ENCODE measurements around the gene C9orf50.
A peak's percentile ranks its signal among the peaks of the same experiment; 100 is the strongest.
"Not testable (repeated sequence)": the region's sequence is repeated elsewhere in the genome, so short reads cannot be mapped to it uniquely, and the experiment has no call there.

Gene C9orf50

DNA sequence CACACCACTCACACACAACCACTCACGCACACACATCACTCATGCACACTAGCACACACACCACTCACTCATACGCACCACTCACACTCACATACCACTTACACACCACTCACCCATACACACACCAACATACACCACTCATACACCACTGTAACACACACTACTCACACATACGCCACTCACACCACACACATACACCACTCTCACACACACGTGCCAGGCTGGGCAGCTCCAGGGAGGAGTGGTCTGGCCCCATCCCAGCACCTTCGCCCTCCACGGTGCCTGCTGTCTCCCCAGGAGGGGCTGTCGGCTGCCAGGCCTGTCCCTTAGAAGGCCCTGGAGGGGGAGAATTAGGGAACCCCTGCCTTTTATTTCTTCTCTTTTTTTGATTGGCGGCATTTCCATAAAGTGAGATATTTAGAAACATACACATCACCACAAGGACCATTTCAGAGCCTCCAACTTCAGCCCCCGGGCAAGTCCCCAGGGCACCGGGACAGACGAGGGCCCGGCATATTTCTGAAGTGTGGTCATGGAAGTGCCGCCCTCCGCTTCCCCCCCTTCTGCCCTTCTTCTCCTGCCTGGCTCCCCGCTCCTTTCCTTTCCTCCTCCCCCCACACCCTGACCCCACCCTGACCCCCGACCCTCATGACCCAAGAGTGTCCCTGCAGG, 27.3 kb upstream of the C9orf50 start:
- no peak for DNase-seq (ENCODE audit: low read depth in 2 of 2)

DNA sequence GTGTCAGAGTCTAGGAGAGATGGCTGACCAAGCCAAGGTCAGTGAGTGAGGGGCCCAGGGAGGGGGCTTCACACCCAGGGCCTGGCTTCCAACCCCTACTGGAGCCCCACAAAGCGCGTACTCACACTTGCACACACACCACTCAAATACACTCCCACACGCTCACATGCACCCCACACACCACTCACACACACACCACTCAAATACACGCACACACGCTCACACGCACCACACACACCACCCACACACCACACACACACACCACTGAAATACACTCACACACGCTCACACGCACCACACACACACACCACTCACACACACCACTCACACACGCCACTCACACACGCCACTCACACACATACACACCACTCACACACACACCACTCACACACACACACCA, 26.7 kb upstream of the C9orf50 start:
- no peak for DNase-seq (ENCODE audit: low read depth in 2 of 2)

DNA sequence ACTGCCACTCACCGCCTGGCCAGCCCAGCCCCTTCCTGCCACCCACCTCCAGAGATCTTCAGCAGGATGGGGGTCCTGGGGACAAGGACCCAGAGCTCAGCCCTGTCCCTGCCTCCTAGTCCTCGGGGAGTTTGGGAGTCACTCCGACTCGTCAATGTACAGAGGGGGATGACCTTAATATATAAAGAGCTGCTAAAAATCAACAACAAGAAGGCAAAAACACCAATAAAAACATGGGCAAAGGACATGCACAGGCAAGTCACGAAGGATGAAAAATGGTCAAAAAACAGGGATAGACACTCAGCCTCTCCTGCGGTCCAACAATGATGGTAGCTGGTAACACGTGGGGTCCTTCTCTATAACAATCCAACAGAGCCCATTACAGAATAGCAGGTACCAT, 25.8 kb upstream of the C9orf50 start:
- no peak for DNase-seq (ENCODE audit: low read depth in 2 of 2)

- no peak for DNase-seq (ENCODE audit: low read depth in 2 of 2)
Observed at GRCh38 chr9:129646252-129646651, 25.4 kb upstream of the C9orf50 start.

GRCh38 chr9:129644902-129645301, 24.0 kb upstream of the C9orf50 start:
- no peak for DNase-seq (ENCODE audit: low read depth in 2 of 2)

- DNase-seq (ENCODE audit: low read depth in 2 of 2): no peak
Observed at GRCh38 chr9:129644365-129644764, 23.5 kb upstream of the C9orf50 start.

GRCh38 chr9:129643706-129644105, 22.8 kb upstream of the C9orf50 start:
- no peak for DNase-seq (ENCODE audit: low read depth in 2 of 2)

DNA sequence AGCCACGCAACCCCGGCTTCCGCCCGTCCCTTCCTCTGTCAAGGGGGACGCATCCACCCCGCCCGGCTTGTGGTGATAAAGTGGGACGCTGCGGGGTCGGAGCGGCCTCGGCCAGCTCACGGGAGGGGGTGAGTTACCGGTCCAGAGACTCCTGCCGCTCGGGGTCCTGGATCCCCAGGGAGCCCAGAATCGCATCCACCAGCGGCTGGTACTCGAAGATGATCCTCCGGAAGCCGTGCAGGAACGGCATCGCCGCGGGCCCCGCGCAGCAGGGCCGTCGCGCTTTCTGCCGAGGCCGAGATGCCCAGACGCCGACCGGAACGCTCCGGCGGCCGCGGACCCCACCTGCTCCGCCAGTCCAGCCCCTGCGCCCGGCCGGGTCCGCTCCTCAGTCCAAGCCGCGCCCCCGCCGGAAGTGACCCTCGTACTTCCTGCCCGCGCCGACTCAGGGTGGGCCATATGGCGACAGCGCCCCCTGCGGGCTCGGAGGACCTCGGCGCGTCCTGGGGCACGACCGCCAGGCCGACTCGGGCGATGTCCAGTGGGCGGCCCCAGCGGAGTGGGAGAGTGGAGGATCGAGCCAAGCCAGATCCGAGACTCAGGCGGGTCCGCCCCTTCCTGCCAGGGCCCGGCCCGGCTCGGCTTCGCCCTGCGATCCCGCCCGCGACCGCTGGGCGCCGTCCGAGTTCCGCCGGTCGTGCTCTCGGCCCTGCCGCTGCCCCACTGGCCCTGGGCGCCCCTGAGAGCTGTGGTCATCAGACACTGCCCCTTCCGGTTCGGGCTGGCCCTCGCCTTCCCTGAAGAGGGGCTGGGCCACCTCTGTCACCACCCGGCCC, 21.1 kb upstream of the C9orf50 start, which contains the start of gene ASB6:
Gene ASB6 (minus strand): TSS at position 402 of the 836 bp plus-strand sequence. CDS start 152 bp downstream, at position 250.
- DNase-seq (ENCODE audit: low read depth in 2 of 2): peak; percentile 79 to 86

DNA sequence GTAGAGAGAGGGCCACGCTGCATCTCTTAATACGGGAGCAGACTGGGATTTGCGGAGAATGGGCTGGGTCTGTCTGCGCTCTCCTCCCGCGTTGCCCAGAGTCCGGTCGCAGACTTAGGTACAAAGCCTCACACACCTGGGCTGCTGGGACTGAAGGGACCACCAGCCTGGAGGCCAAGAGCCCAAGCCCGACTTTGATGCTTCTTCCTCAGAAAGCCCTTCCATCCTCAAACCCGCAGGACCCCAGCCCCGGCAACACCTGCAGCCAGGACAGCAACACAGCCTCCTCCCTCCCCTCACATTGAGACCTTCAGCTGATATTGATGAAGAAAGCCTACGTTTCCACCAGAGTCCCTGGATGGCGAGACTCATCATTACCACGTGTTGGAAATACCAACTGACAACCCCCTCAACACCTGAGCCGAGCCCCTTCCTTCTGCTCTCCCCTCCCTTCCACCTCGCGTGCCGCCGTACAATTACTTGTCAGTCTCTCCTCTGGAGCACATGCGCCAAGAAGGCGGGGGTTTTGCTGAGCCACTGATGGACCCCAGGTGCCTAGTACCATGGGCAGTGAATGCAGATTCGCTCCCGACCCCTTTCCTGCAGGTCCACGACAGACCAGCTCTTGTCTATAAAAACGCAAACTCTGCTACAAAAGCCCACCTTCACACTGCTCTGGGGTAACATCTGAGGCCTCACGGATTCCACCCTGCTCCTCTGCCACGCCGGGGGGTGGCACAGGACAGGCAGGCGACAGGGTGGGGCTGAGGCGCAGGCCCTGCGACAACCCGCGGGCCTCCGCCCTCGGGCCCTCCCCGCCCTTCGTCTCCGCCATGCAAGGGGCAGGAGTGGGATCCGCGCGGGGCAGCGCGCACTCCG, 20.2 kb upstream of the C9orf50 start:
- DNase-seq (ENCODE audit: low read depth in 2 of 2): no peak

DNA sequence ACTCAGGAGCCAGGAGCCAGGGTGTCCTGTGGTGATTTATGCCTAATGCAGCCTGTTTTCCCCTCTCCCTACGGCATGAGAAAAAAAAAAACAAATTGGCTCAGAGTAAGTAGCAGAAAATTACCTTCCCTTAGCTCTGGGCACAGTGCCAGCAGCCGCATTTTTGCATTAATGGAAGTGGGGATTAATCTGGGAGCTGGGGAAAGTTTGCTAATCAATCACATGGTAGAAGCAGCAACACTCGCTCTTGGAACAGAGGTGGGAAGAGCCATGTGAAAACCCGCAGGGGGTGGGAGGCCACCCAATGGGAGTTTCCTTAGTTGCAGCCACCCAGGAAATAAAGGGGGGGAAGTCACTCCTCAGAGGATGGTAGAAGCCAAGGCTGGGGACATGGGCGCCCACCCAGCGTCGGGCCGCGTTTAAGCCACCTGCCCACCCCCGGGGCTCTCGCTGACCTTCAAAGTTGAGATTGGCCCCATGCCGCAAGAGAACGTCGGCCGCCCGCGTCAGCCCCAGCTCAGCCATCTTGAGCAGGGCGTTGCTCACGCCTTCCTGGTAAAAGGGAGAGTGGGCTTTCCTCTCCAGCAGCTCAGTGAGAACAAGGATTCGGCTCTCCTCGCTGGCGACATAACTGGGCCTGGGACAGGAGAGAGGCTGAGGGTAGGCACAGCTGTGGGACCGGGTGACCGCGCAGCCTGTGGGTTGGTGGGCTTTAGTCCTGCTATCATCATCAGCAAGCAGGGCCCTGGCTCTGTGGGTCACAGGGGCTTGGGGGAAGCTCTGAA, 19.4 kb upstream of the C9orf50 start:
- DNase-seq (ENCODE audit: low read depth in 2 of 2): no peak

GRCh38 chr9:129639756-129640085, 18.8 kb upstream of the C9orf50 start:
- DNase-seq (ENCODE audit: low read depth in 2 of 2): no peak

- no peak for DNase-seq (ENCODE audit: low read depth in 2 of 2)
Observed at GRCh38 chr9:129639034-129639630, 18.2 kb upstream of the C9orf50 start.

DNA sequence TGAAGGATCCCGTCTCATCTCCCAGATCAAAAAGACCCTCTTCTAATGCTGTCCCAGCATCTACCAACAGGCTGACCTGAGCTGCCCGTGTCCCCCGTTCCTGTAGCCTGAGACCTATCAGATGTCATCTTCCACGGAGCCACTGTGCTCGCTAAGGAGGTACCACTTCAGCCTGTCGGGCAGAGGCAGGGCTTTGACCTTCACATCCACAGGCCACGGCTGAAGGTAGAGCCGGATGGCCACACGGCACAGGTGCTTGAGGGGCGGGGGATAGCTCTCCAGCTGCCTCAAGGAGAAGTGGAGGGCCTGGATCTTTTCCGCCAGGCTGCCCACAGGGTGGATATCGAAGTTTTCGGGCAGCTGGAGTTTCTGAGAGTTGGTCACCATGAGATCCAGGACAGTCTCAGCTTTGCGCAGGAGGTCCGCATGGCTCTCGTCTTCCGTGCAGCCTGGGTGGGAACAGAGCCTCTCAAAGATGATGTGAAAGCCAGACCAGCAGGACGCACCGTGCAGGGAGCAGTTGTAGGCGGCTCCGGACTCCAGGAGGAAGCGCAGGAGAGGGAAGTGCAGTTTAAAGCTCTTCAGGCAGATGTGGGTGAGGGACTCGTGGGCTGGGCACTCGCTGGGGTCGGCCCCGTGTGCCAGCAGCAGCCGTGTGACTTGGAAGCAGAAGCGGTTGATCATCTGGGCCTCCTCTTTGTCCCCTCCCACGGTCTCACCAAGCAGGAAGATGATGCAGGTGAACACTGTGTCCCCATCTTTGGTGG, 17.0 kb upstream of the C9orf50 start:
- DNase-seq (ENCODE audit: low read depth in 2 of 2): no peak

DNA sequence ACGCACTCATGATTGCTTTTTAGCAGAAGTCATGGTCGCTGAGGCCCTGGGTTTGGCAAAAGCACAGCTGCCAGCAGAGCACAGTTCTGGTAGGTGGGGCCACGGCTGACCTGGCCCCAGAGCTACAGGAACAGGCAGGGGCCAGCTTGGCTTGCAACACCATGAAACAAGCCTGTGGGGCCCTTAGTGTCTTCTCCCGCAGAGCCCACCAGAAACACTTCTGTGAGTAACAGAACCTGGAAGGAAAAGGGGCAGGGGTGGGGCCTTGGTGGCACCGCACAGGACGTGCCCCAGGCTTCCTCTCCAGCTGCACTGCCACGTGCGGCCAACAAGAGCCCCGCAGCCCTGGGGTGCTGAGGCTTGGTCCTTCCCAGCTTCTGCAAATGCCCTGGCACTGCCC, 16.2 kb upstream of the C9orf50 start:
- no peak for DNase-seq (ENCODE audit: low read depth in 2 of 2)

- DNase-seq (ENCODE audit: low read depth in 2 of 2): not testable (repeated sequence)
Observed at GRCh38 chr9:129636343-129636742, 15.4 kb upstream of the C9orf50 start.

GRCh38 chr9:129635099-129636065, 14.5 kb upstream of the C9orf50 start:
- DNase-seq (ENCODE audit: low read depth in 2 of 2): no peak

DNA sequence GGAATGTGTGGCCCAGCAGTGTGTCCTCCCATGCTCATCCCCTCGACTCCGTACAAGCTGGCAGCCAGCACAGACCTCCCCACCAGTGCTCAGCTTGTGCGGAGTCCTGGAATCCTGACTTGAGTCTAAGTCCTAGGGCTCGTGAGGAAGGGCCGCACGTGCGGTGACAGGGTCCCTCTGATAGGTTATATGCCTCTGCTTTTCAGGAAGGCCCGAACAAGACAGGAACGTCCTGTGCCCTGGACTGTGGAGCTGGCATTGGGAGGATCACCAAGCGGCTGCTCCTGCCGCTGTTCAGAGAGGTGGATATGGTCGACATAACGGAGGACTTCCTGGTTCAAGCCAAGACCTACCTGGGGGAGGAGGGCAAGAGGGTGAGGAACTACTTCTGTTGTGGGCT, 12.9 kb upstream of the C9orf50 start:
- DNase-seq (ENCODE audit: low read depth in 2 of 2): no peak

DNA sequence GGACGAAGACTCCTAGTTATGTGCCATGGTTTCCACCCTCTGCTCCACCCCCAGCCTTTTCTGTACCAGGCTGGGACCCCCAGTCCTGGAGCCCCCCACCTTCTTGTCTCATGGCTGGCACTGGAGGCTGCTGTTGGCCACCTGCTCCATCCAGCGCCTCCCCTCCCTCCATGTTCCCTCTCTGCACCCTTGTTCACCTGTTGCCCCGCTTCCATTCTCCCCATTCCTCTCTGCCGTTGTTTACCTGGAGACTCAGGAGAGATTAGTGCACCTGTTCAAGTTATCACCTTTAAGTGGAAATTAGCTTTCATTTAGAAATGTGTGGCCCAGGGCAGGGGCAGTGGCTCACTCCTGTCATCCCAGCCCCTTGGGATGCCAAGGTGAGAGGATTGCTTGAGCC, 12.3 kb upstream of the C9orf50 start:
- DNase-seq (ENCODE audit: low read depth in 2 of 2): no peak

- no peak for DNase-seq (ENCODE audit: low read depth in 2 of 2)
Observed at GRCh38 chr9:129632460-129632859, 11.6 kb upstream of the C9orf50 start.

Measured in activated CD8-positive, alpha-beta memory T cell treated with anti-CD3 and anti-CD28 coated beads for 4 hours (primary cell).